Peyer's patch (tissue), 4 donors: ENCODE measurements around the gene SCGB1D2. TPM values are rescaled to one million over a fixed set of nuclear protein-coding genes. Genes with fewer than 3 reads are reported as not detected.

ENCODE experiments used
- DNase-seq, 3 donors: peaks; one replicate each; pipeline ENCODE4 v3.0.0-alpha.2; 2017 to 2019
- H3K27ac ChIP-seq, 4 donors: fragments of 200-600 bp; sonication (generic); one replicate each; pipeline ENCODE4 v1.5.1; 2016 to 2019
- H3K27me3 ChIP-seq, 2 donors: fragments of 200-600 bp; sonication (generic); one replicate each; pipeline ENCODE4 v1.5.1; 2019
- H3K36me3 ChIP-seq, 3 donors: fragments of 200-600 bp; sonication (generic); one replicate each; pipeline ENCODE4 v1.5.1; 2016 to 2019
- H3K4me1 ChIP-seq, 4 donors: fragments of 200-600 bp; sonication (generic); one replicate each; pipeline ENCODE4 v1.5.1; 2016 to 2019
- H3K4me3 ChIP-seq, 4 donors: fragments of 200-600 bp; sonication (generic); 1 replicate in 3 of 4; 2 replicates in 1 of 4; pipeline ENCODE4 v1.5.1; 2016 to 2019; ENCODE audit warnings: mild to moderate bottlenecking in 1 of 4
- H3K9me3 ChIP-seq, 4 donors: fragments of 200-600 bp; sonication (generic); one replicate each; pipeline ENCODE4 v1.5.1; 2016 to 2019; ENCODE audit warnings: mild to moderate bottlenecking in 1 of 4
- POLR2A ChIP-seq, 2 donors: fragments of 450-650 bp; IDR thresholded peaks; one replicate each; pipeline ENCODE4 v1.5.1; 2017; ENCODE audit warnings: antibody characterized with exemption in 2 of 2, mild to moderate bottlenecking in 2 of 2, moderate library complexity in 2 of 2
- total RNA-seq, 4 donors: library from RNA; depleted of rRNA; stranded (reverse); fragments of >200 nt; gene quantifications; one replicate each; pipeline ENCODE4 v1.1.0, GENCODE V29; 2016
- TF ChIP-seq, protein P1 (sequence below), 6 experiments: fragments of 450-650 bp in 4 of 6; fragments of 200-600 bp in 2 of 6; sonication (generic) in 1 of 6; IDR thresholded peaks; one replicate each; pipeline ENCODE4 v1.5.1; 2017 to 2019; ENCODE audit warnings: antibody characterized with exemption in 6 of 6, mild to moderate bottlenecking in 3 of 6, moderate library complexity in 1 of 6

SCGB1D2 gene
- total RNA-seq, 4 donors from 2014 or later, result not detected

DNA sequence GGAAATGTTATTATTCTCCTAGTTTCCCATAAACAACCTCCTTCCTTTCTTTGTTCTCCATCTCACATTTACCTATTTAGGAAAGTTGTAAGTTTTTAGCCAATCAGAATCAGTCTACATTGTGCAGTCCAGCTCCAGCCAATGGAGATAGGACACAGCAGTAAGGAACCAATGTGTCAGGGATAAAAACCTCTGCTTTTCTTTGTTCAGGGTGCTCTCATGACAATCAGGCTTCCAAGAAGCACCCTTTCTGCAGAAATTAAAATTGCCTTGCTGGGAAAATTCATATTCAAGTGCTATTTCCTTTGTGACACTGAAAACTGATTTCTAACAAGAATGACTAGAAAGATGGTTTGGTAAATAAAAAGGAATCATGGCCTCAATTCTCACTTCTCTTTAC lies 18.9 kb upstream of the SCGB1D2 start:
- H3K9me3 ChIP-seq, result peaks cover 0 to 20% (median 0%) of the 10 kb centered on the region in 4 donors
- H3K27ac ChIP-seq, result no peak overlapping the region
- no peak overlapping the region for H3K4me3 ChIP-seq
- DNase-seq, result no peak
- TF ChIP-seq, protein P1, sequence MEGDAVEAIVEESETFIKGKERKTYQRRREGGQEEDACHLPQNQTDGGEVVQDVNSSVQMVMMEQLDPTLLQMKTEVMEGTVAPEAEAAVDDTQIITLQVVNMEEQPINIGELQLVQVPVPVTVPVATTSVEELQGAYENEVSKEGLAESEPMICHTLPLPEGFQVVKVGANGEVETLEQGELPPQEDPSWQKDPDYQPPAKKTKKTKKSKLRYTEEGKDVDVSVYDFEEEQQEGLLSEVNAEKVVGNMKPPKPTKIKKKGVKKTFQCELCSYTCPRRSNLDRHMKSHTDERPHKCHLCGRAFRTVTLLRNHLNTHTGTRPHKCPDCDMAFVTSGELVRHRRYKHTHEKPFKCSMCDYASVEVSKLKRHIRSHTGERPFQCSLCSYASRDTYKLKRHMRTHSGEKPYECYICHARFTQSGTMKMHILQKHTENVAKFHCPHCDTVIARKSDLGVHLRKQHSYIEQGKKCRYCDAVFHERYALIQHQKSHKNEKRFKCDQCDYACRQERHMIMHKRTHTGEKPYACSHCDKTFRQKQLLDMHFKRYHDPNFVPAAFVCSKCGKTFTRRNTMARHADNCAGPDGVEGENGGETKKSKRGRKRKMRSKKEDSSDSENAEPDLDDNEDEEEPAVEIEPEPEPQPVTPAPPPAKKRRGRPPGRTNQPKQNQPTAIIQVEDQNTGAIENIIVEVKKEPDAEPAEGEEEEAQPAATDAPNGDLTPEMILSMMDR (IDR thresholded peaks at IDR 0.05), result no peak
- no peaks in the 10 kb centered on the region for H3K36me3 ChIP-seq
- H3K27me3 ChIP-seq, result no peaks in the 10 kb centered on the region
- H3K4me1 ChIP-seq, result no peaks in the 10 kb centered on the region

- H3K27ac ChIP-seq, result no peak overlapping the region
These were observed 8.3 kb upstream of the SCGB1D2 start for GRCh38 chr11:62233730-62234129.

GRCh38 chr11:62236187-62236586 lies 5.9 kb upstream of the SCGB1D2 start:
- H3K4me1 ChIP-seq, result no peaks in the 10 kb centered on the region
- no peaks in the 10 kb centered on the region for H3K9me3 ChIP-seq
- TF ChIP-seq, protein P1 (IDR thresholded peaks at IDR 0.05), result no peak
- no peak for TF ChIP-seq POLR2A (IDR thresholded peaks at IDR 0.05)
- no peak for DNase-seq
- no peak overlapping the region for H3K4me3 ChIP-seq
- H3K27ac ChIP-seq, result no peak overlapping the region
- no peaks in the 10 kb centered on the region for H3K27me3 ChIP-seq
- H3K36me3 ChIP-seq, result no peaks in the 10 kb centered on the region

More at GRCh38 chr11:62233730-62234129, 8.3 kb upstream of the SCGB1D2 start:
- no peaks in the 10 kb centered on the region for H3K27me3 ChIP-seq
- no peak for TF ChIP-seq POLR2A (IDR thresholded peaks at IDR 0.05)
- TF ChIP-seq, protein P1 (IDR thresholded peaks at IDR 0.05), result peak in 1 of 6 experiments; percentile 7
- DNase-seq, result no peak
- H3K4me3 ChIP-seq, result no peak overlapping the region
- no peaks in the 10 kb centered on the region for H3K4me1 ChIP-seq
- no peaks in the 10 kb centered on the region for H3K36me3 ChIP-seq
- H3K9me3 ChIP-seq, result no peaks in the 10 kb centered on the region

GRCh38 chr11:62237499-62237898 lies 4.5 kb upstream of the SCGB1D2 start:
- Histone ChIP-seq H3K4me1 (no peaks in the 10 kb centered on the region), H3K27me3 (no peaks in the 10 kb centered on the region), H3K27ac (no peak overlapping the region), H3K4me3 (no peak overlapping the region), H3K36me3 (no peaks in the 10 kb centered on the region), H3K9me3 (no peaks in the 10 kb centered on the region)
- no peak for TF ChIP-seq POLR2A (IDR thresholded peaks at IDR 0.05)
- TF ChIP-seq, protein P1 (IDR thresholded peaks at IDR 0.05), result no peak
- no peak for DNase-seq

GRCh38 chr11:62238151-62238550 lies 3.9 kb upstream of the SCGB1D2 start:
- Histone ChIP-seq H3K4me1 (no peaks in the 10 kb centered on the region), H3K36me3 (no peaks in the 10 kb centered on the region), H3K27me3 (no peaks in the 10 kb centered on the region), H3K4me3 (no peak overlapping the region), H3K27ac (no peak overlapping the region), H3K9me3 (no peaks in the 10 kb centered on the region)
- no peak for DNase-seq
- no peak for TF ChIP-seq POLR2A (IDR thresholded peaks at IDR 0.05)
- TF ChIP-seq, protein P1 (IDR thresholded peaks at IDR 0.05), result no peak

DNA sequence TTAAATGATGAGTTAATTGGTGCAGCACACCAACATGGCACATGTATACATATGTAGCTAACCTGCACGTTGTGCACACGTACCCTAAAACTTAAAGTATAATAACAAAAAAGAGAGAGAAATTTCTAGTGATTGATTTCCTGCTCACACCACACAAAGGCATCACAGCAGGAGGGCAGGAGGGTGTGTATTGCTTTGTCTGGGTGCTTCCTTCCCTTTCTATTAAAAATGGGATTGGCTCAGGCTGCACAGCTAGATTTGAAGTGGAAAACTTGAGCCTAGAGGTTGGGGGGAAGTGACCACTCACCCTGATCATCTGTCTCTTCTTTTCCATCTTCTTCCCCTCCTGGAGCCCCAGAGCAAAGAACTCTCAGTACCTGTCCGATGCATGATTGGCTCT lies 944 bp upstream of the SCGB1D2 start:
- H3K27ac ChIP-seq, result no peak overlapping the region

More for the DNA sequence above, 944 bp upstream of the SCGB1D2 start:
- no peaks in the 10 kb centered on the region for H3K27me3 ChIP-seq
- no peaks in the 10 kb centered on the region for H3K4me1 ChIP-seq
- no peaks in the 10 kb centered on the region for H3K9me3 ChIP-seq
- no peak overlapping the region for H3K4me3 ChIP-seq
- TF ChIP-seq POLR2A (IDR thresholded peaks at IDR 0.05), result no peak
- TF ChIP-seq, protein P1 (IDR thresholded peaks at IDR 0.05), result no peak
- no peaks in the 10 kb centered on the region for H3K36me3 ChIP-seq
- no peak for DNase-seq
